SK-N-SH (cell line): ENCODE measurements around the gene ZNF2. TPM values are rescaled to one million over a fixed set of nuclear protein-coding genes. Genes with fewer than 3 reads are reported as not detected.

Experiments
- CTCF ChIA-PET: fragments of 300-600, 350-600 bp; formaldehyde crosslinking; extraction: SDS; loops from one replicate; lab custom pipeline; 2021; lab: Yijun Ruan, JAX
- POLR2A ChIA-PET: fragments of 350-600 bp; sonication (Branson Sonifier 250); formaldehyde crosslinking; extraction: SDS; loops from one replicate; lab custom pipeline; 2020; ENCODE audit warnings: antibody characterized with exemption, inconsistent platforms; lab: Yijun Ruan, JAX
- DNase-seq: peaks from one replicate; pipeline ENCODE4 v3.0.0; 2012
- H2AFZ ChIP-seq: fragments of 200-600 bp; sonication (generic); 2 replicates; pipeline ENCODE4 v1.8.1; 2016; ENCODE audit warnings: antibody characterized with exemption, mild to moderate bottlenecking, low read depth
- H3F3A ChIP-seq: fragments of 200-600 bp; sonication (generic); replicated peaks from 2 replicates; pipeline ENCODE3; 2016; ENCODE audit warnings: antibody characterized with exemption, mild to moderate bottlenecking; ENCODE audit not compliant: insufficient read depth
- H3K27ac ChIP-seq, 2 experiments: fragments of 200-500 bp in 1 of 2; fragments of 200-600 bp in 1 of 2; sonication (Bioruptor generic) in 1 of 2; sonication (generic), shearing (Covaris generic) in 1 of 2; 2 replicates each; pipeline versions ENCODE4 v1.5.1 to v1.6.1; 2014 to 2016; ENCODE audit warnings: low read depth in 2 of 2, inconsistent platforms in 1 of 2, low read length in 1 of 2, mild to moderate bottlenecking in 1 of 2, mixed read lengths in 1 of 2
- H3K27me3 ChIP-seq: fragments of 200-600 bp; sonication (generic), shearing (Covaris generic); 2 replicates; pipeline ENCODE4 v1.6.1; 2016; ENCODE audit warnings: mixed run types; ENCODE audit not compliant: insufficient read depth
- H3K36me3 ChIP-seq, 2 experiments: fragments of 200-500 bp in 1 of 2; fragments of 200-600 bp in 1 of 2; sonication (Bioruptor generic) in 1 of 2; sonication (generic) in 1 of 2; replicated peaks in 1 of 2; 2 replicates each; pipeline versions ENCODE3 to v1.5.1; 2014 to 2016; ENCODE audit warnings: low read length in 1 of 2, mild to moderate bottlenecking in 1 of 2; ENCODE audit not compliant: insufficient read depth in 2 of 2, control insufficient read depth in 1 of 2
- H3K4me1 ChIP-seq, 2 experiments: fragments of 200-500 bp in 1 of 2; fragments of 200-600 bp in 1 of 2; sonication (Bioruptor generic) in 1 of 2; sonication (generic), shearing (Covaris generic) in 1 of 2; 2 replicates each; pipeline versions ENCODE4 v1.5.1 to v1.6.1; 2014 to 2016; ENCODE audit warnings: low read depth in 1 of 2, low read length in 1 of 2, mixed run types in 1 of 2; ENCODE audit not compliant: insufficient read depth in 2 of 2, control insufficient read depth in 1 of 2
- H3K4me2 ChIP-seq: fragments of 200-600 bp; sonication (generic), shearing (Covaris generic); 2 replicates; pipeline ENCODE4 v1.6.1; 2017; ENCODE audit warnings: mixed run types
- H3K4me3 ChIP-seq, 2 experiments: fragments of 200-500 bp in 1 of 2; fragments of 200-600 bp in 1 of 2; sonication (Bioruptor generic) in 1 of 2; sonication (generic), shearing (Covaris generic) in 1 of 2; 2 replicates each; pipeline versions ENCODE4 v1.5.1 to v1.8.1; 2014 to 2016; ENCODE audit warnings: low read depth in 2 of 2, inconsistent platforms in 1 of 2, low read length in 1 of 2, mild to moderate bottlenecking in 1 of 2, mixed read lengths in 1 of 2, moderate library complexity in 1 of 2
- H3K79me2 ChIP-seq: fragments of 200-600 bp; sonication (generic); 2 replicates; pipeline ENCODE4 v1.8.1; 2017; ENCODE audit warnings: mild to moderate bottlenecking; ENCODE audit not compliant: insufficient read depth
- H3K9ac ChIP-seq: fragments of 200-600 bp; sonication (generic); 2 replicates; pipeline ENCODE4 v1.6.1; 2017; ENCODE audit warnings: mixed run types
- H3K9me2 ChIP-seq: fragments of 200-600 bp; sonication (generic); 2 replicates; pipeline ENCODE4 v1.6.1; 2017; ENCODE audit warnings: mixed run types
- H3K9me3 ChIP-seq: fragments of 200-600 bp; sonication (generic); 2 replicates; pipeline ENCODE4 v1.6.1; 2017; ENCODE audit warnings: mixed run types, mild to moderate bottlenecking, moderate library complexity
- H4K20me1 ChIP-seq: fragments of 200-600 bp; sonication (generic); 2 replicates; pipeline ENCODE4 v1.6.1; 2017; ENCODE audit warnings: mild to moderate bottlenecking, mixed run types; ENCODE audit not compliant: insufficient read depth
- CTCF ChIP-seq: fragments of 200-600 bp; sonication (generic); IDR thresholded peaks from 2 replicates; pipeline ENCODE4 v1.6.1; 2017; ENCODE audit warnings: antibody characterized with exemption, mild to moderate bottlenecking, moderate library complexity
- EP300 ChIP-seq, 2 experiments: IDR thresholded peaks; 2 replicates each; pipeline versions ENCODE4 v1.4.0 to v1.6.1; 2012; ENCODE audit warnings: borderline replicate concordance in 1 of 2, low read depth in 1 of 2, low read length in 1 of 2
- FOSL2 ChIP-seq: IDR thresholded peaks from 2 replicates; pipeline ENCODE4 v1.4.0; 2012; ENCODE audit warnings: low read depth, mild to moderate bottlenecking, moderate library complexity, borderline replicate concordance
- FOXJ3 ChIP-seq: sonication (generic); formaldehyde crosslinking; IDR thresholded peaks from 2 replicates; pipeline ENCODE4 v1.5.1; 2020; ENCODE audit warnings: mild to moderate bottlenecking, missing genetic modification reagents
- GABPA ChIP-seq: IDR thresholded peaks from 2 replicates; pipeline ENCODE4 v1.4.0; 2012; ENCODE audit warnings: low read depth, mild to moderate bottlenecking
- GATA2 ChIP-seq: sonication (generic); formaldehyde crosslinking; IDR thresholded peaks from 2 replicates; pipeline ENCODE4 v1.5.0; 2020; ENCODE audit warnings: mild to moderate bottlenecking, missing genetic modification reagents
- IRF3 ChIP-seq: fragments of 150-350 bp; IDR thresholded peaks from 2 replicates; pipeline ENCODE4 v1.6.1; 2016; ENCODE audit warnings: mild to moderate bottlenecking, low read depth, low read length
- NFIC ChIP-seq: IDR thresholded peaks from 2 replicates; pipeline ENCODE4 v1.4.0; 2012; ENCODE audit warnings: borderline replicate concordance
- NRF1 ChIP-seq: IDR thresholded peaks from 2 replicates; pipeline ENCODE4 v1.6.1; 2012; ENCODE audit warnings: low read depth, mild to moderate bottlenecking, low read length
- PBX3 ChIP-seq: IDR thresholded peaks from 2 replicates; pipeline ENCODE4; 2012
- USF1 ChIP-seq: IDR thresholded peaks from 2 replicates; pipeline ENCODE4 v1.4.0; 2012; ENCODE audit warnings: low read depth, borderline replicate concordance
- ZBTB33 ChIP-seq: IDR thresholded peaks from 2 replicates; pipeline ENCODE4 v1.4.0; 2012; ENCODE audit warnings: low read depth, borderline replicate concordance
- WGBS: methylation state at CpG from one replicate; pipeline ENCODE4 v1.1.6; 2017; ENCODE audit warnings: low lambda C conversion rate; 5-methylcytosine and 5-hydroxymethylcytosine counted together
- polyA plus RNA-seq, 3 experiments: library from polyadenylated mRNA; depleted of rRNA; stranded (reverse); fragments of >200 nt; gene quantifications; 2 replicates each; pipeline ENCODE4 v1.2.3, GENCODE V29; 2012

Gene ZNF2
- polyA plus RNA-seq, 1 of the 3 experiments (the other 2 are of a cell fraction) = 1.6 TPM

- Histone ChIP-seq H3K27me3 (no peaks in the 10 kb centered on the region), H3K9ac (peak overlapping the region; percentile 79), H3K4me1 (peaks cover 0 to 15% of the 10 kb centered on the region in 2 experiments; a peak in 2 of 4 replicates), H3K9me2 (no peaks in the 10 kb centered on the region), H3K4me2 (peak overlapping the region; percentile 95), H3K9me3 (no peaks in the 10 kb centered on the region), H2AFZ (peak overlapping the region; percentile 85), H3F3A (peaks cover 2% of the 10 kb centered on the region)
- no peak for DNase-seq
- CTCF ChIA-PET = interaction anchor here (2.8 kb wide), 1 partner anchor 90 kb away, joined by 11 read pairs; no protein-coding TSS in a partner anchor
- TF ChIP-seq FOXJ3 (CRISPR knock-in tag) (no peak), GABPA (no peak), FOSL2 (no peak), ZBTB33 (no peak), NFIC (no peak), EP300 (IDR thresholded peaks at IDR 0.05; ENCODE audit: borderline replicate concordance in 1 of 2, low read depth in 1 of 2, low read length in 1 of 2) (no peak), CTCF (no peak), PBX3 (no peak), IRF3 (no peak), NRF1 (no peak), USF1 (no peak), GATA2 (CRISPR knock-in tag) (no peak)
- TF ChIP-seq, all 33 proteins: peak for 0
- 3% methylated on average over 16 of the region's 16 CpGs for WGBS
- H4K20me1 ChIP-seq = no peaks in the 10 kb centered on the region
- H3K79me2 ChIP-seq = peaks cover 32% of the 10 kb centered on the region
- peak overlapping the region in 1 of 2 experiments; percentile 96; a peak in 2 of 4 replicates for H3K27ac ChIP-seq
- POLR2A ChIA-PET = interaction anchor here (1.1 to 2.5 kb wide), 2 partner anchors 45 to 236 kb away, joined by 3 to 23 read pairs; partner anchors contain the start of genes FAHD2A and MRPS5
- H3K4me3 ChIP-seq = peak overlapping the region; percentile 88 to 89
- peaks cover 0 to 4% of the 10 kb centered on the region in 2 experiments for H3K36me3 ChIP-seq
Observed at GRCh38 chr2:95166065-95166763, 605 bp downstream of the ZNF2 start.
